ENCODE measurements around the gene INPP5A.
A peak's percentile ranks its signal among the peaks of the same experiment; 100 is the strongest.

The INPP5A gene

GRCh38 chr10:132606536-132607316 lies 69.1 kb downstream of the INPP5A start:
- ATAC-seq: peak; percentile 46; the same call in 2 of the 3 replicates
- TF ChIP-seq TOX (CRISPR knock-in tag; IDR thresholded peaks at IDR 0.05; ENCODE audit: borderline replicate concordance) (no peak), ZFP3 (CRISPR knock-in tag; IDR thresholded peaks at IDR 0.05) (no peak), ZNF70 (CRISPR knock-in tag; IDR thresholded peaks at IDR 0.05) (0 out of 2 replicates have a peak, but pooled peaks have one; percentile 3), ESRRG (CRISPR knock-in tag; IDR thresholded peaks at IDR 0.05) (no peak)
- TF ChIP-seq, protein P1, sequence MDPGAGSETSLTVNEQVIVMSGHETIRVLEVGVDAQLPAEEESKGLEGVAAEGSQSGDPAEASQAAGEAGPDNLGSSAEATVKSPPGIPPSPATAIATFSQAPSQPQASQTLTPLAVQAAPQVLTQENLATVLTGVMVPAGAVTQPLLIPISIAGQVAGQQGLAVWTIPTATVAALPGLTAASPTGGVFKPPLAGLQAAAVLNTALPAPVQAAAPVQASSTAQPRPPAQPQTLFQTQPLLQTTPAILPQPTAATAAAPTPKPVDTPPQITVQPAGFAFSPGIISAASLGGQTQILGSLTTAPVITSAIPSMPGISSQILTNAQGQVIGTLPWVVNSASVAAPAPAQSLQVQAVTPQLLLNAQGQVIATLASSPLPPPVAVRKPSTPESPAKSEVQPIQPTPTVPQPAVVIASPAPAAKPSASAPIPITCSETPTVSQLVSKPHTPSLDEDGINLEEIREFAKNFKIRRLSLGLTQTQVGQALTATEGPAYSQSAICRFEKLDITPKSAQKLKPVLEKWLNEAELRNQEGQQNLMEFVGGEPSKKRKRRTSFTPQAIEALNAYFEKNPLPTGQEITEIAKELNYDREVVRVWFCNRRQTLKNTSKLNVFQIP (CRISPR knock-in tag; IDR thresholded peaks at IDR 0.05; ENCODE audit: borderline replicate concordance, low read depth): no peak

GRCh38 chr10:132607491-132607890 lies 69.9 kb downstream of the INPP5A start:
- TF ChIP-seq ZNF70 (CRISPR knock-in tag; IDR thresholded peaks at IDR 0.05) (no peak), TSHZ2 (CRISPR knock-in tag; IDR thresholded peaks at IDR 0.05) (no peak), TOX (CRISPR knock-in tag; IDR thresholded peaks at IDR 0.05; ENCODE audit: borderline replicate concordance) (no peak), PPARA (CRISPR knock-in tag; IDR thresholded peaks at IDR 0.05; ENCODE audit: borderline replicate concordance) (no peak), ARNTL (CRISPR knock-in tag; IDR thresholded peaks at IDR 0.05; ENCODE audit: borderline replicate concordance, low read depth) (no peak), GLIS3 (CRISPR knock-in tag; IDR thresholded peaks at IDR 0.05) (no peak), CSDC2 (CRISPR knock-in tag; IDR thresholded peaks at IDR 0.05) (no peak)
- no peak for ATAC-seq

- ATAC-seq: no peak
Measured at GRCh38 chr10:132607961-132608495, 70.4 kb downstream of the INPP5A start.

DNA sequence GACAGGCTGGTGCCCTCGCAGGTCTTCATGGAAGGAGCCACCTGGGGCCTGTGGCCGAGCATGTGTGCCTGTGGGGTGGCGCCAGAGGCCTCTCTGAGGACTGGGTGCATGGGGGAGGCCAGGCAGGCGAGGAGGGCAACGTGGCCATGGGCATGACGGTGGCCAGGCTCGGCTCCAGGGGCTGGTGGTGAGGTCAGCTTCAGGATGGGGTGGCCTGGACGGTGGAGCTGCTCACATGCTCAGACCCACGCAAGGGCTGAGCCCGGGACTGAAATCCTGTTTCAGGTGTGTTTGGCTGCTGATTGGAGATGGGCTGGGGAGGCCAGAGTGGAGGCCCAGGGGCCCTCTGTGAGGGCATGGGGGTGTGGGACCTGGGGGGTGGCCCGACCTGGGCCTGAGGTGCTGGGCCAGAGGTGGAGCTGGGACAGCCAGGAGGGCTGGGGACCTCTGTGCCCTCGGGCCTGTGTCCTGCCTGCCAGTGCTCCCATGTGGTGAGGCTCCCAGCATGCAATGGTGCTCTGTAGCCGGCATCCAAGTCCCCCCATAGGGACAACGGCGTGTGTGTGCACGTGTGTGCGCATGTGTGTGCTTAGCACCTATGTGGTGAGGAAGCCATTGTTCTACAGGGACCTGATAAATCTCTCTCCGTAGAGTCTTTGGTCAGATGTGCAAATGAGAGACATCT lies 71.1 kb downstream of the INPP5A start:
- ATAC-seq: no peak

More at GRCh38 chr10:132607961-132608495, 70.4 kb downstream of the INPP5A start:
- TF ChIP-seq ZNF70 (CRISPR knock-in tag; IDR thresholded peaks at IDR 0.05): no peak

More for the DNA sequence above, 71.1 kb downstream of the INPP5A start:
- TF ChIP-seq, protein P1 (CRISPR knock-in tag; IDR thresholded peaks at IDR 0.05; ENCODE audit: borderline replicate concordance, low read depth): no peak
- TF ChIP-seq TCF4 (CRISPR knock-in tag; IDR thresholded peaks at IDR 0.05; ENCODE audit: borderline replicate concordance) (no peak), OSR1 (CRISPR knock-in tag; IDR thresholded peaks at IDR 0.05) (no peak), TSHZ2 (CRISPR knock-in tag; IDR thresholded peaks at IDR 0.05) (no peak), ISL1 (CRISPR knock-in tag; IDR thresholded peaks at IDR 0.05) (no peak), BACH2 (CRISPR knock-in tag; IDR thresholded peaks at IDR 0.05; ENCODE audit: borderline replicate concordance) (no peak), ESRRG (CRISPR knock-in tag; IDR thresholded peaks at IDR 0.05) (no peak)
- TF ChIP-seq, protein P2, sequence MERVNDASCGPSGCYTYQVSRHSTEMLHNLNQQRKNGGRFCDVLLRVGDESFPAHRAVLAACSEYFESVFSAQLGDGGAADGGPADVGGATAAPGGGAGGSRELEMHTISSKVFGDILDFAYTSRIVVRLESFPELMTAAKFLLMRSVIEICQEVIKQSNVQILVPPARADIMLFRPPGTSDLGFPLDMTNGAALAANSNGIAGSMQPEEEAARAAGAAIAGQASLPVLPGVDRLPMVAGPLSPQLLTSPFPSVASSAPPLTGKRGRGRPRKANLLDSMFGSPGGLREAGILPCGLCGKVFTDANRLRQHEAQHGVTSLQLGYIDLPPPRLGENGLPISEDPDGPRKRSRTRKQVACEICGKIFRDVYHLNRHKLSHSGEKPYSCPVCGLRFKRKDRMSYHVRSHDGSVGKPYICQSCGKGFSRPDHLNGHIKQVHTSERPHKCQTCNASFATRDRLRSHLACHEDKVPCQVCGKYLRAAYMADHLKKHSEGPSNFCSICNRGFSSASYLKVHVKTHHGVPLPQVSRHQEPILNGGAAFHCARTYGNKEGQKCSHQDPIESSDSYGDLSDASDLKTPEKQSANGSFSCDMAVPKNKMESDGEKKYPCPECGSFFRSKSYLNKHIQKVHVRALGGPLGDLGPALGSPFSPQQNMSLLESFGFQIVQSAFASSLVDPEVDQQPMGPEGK (CRISPR knock-in tag; IDR thresholded peaks at IDR 0.05; ENCODE audit: borderline replicate concordance): no peak

All from SK-N-SH treated with all-trans-retinoic acid at 6 μM for 48 hours (cell line).